Upper lobe of right lung (tissue), 1 donor: Measurements from ENCODE around the gene XCL2. TPM values are rescaled to one million over a fixed set of nuclear protein-coding genes. Genes with fewer than 3 reads are reported as not detected.
"Not testable (repeated sequence)": the region's sequence is repeated elsewhere in the genome, so short reads cannot be mapped to it uniquely, and the experiment has no call there.

Experiments used
- ATAC-seq: fragments of 200-7000 bp; cut with Tn5 transposase; one replicate; pipeline ENCODE4 v1.9.1; 2020; ENCODE audit warnings: mild to moderate bottlenecking, moderate library complexity
- DNase-seq: peaks from one replicate; pipeline ENCODE4 v3.0.0-alpha.2; 2020
- H3K27ac ChIP-seq: fragments of 200-600 bp; one replicate; pipeline ENCODE4 v1.8.0; 2022
- H3K27me3 ChIP-seq: fragments of 200-600 bp; one replicate; pipeline ENCODE4 v1.8.0; 2022; ENCODE audit warnings: mild to moderate bottlenecking
- H3K36me3 ChIP-seq: fragments of 200-600 bp; one replicate; pipeline ENCODE4 v1.8.0; 2022
- H3K4me1 ChIP-seq: fragments of 200-600 bp; one replicate; pipeline ENCODE4 v1.8.0; 2022
- H3K4me3 ChIP-seq: fragments of 200-600 bp; one replicate; pipeline ENCODE4 v1.8.0; 2022; ENCODE audit warnings: mild to moderate bottlenecking
- H3K9me3 ChIP-seq: fragments of 200-600 bp; one replicate; pipeline ENCODE4 v1.8.0; 2022
- CTCF ChIP-seq: fragments of 200-600 bp; IDR thresholded peaks from one replicate; pipeline ENCODE4 v1.8.0; 2022; ENCODE audit warnings: antibody characterized with exemption
- intact Hi-C: fragments of 100-400 bp; cut with DNase I; formaldehyde crosslinking; loops from one replicate; pipeline ENCODE4 v1.11.0; 2022
- total RNA-seq: library from RNA; stranded (reverse); fragmentation: NEBNext Ultra II Directional; extraction: Animal tissue kit (Norgen Biotek cat#: 25700); gene quantifications from one replicate; pipeline ENCODE4 v1.2.1, GENCODE V29; 2021
- donor health status: DM: no; HTN: yes; CAD: no; lungs with severe emphysema.

XCL2 gene
- total RNA-seq, 1 donor from 2014 or later, result 2.0 TPM

GRCh38 chr1:168585191-168585590 lies 41.4 kb upstream of the XCL2 start:
- ATAC-seq, result no peak
- Histone ChIP-seq H3K4me1 (no peaks in the 10 kb centered on the region), H3K9me3 (no peaks in the 10 kb centered on the region), H3K4me3 (no peak overlapping the region), H3K27me3 (no peaks in the 10 kb centered on the region), H3K27ac (no peak overlapping the region), H3K36me3 (no peaks in the 10 kb centered on the region)
- no peak for TF ChIP-seq CTCF
- no peak for DNase-seq
- intact Hi-C loops, result no loop called here

GRCh38 chr1:168583571-168583970 lies 39.8 kb upstream of the XCL2 start:
- Histone ChIP-seq H3K4me1 (no peaks in the 10 kb centered on the region), H3K27ac (no peak overlapping the region), H3K36me3 (no peaks in the 10 kb centered on the region), H3K9me3 (no peaks in the 10 kb centered on the region), H3K4me3 (no peak overlapping the region), H3K27me3 (no peaks in the 10 kb centered on the region)
- no peak for TF ChIP-seq CTCF
- DNase-seq (no peak), ATAC-seq (no peak)
- intact Hi-C loops, result no loop called here

- H3K4me3 ChIP-seq, result no peak overlapping the region
- intact Hi-C loops, result no loop called here
- DNase-seq (no peak), ATAC-seq (no peak)
- H3K27ac ChIP-seq, result no peak overlapping the region
- TF ChIP-seq CTCF, result no peak
- H3K27me3 ChIP-seq, result no peaks in the 10 kb centered on the region
- H3K4me1 ChIP-seq, result no peaks in the 10 kb centered on the region
- H3K36me3 ChIP-seq, result no peaks in the 10 kb centered on the region
- H3K9me3 ChIP-seq, result no peaks in the 10 kb centered on the region
Observed at GRCh38 chr1:168582688-168583336, 39.0 kb upstream of the XCL2 start.

GRCh38 chr1:168581817-168582572 lies 38.2 kb upstream of the XCL2 start:
- ATAC-seq (no peak), DNase-seq (no peak)
- Histone ChIP-seq H3K36me3 (no peaks in the 10 kb centered on the region), H3K9me3 (no peaks in the 10 kb centered on the region), H3K4me1 (no peaks in the 10 kb centered on the region), H3K27ac (no peak overlapping the region), H3K4me3 (no peak overlapping the region), H3K27me3 (no peaks in the 10 kb centered on the region)
- TF ChIP-seq CTCF, result no peak
- intact Hi-C loops, result no loop called here

- H3K4me1 ChIP-seq, H3K36me3 ChIP-seq, H3K27me3 ChIP-seq, H3K9me3 ChIP-seq, DNase-seq, ATAC-seq, H3K27ac ChIP-seq, intact Hi-C loops, H3K4me3 ChIP-seq: not testable (repeated sequence)
Observed at GRCh38 chr1:168580991-168581390, 37.2 kb upstream of the XCL2 start.

GRCh38 chr1:168580290-168580689 lies 36.5 kb upstream of the XCL2 start:
- H3K36me3 ChIP-seq, ATAC-seq, intact Hi-C loops, H3K9me3 ChIP-seq, H3K4me1 ChIP-seq, H3K27ac ChIP-seq, DNase-seq, H3K27me3 ChIP-seq, H3K4me3 ChIP-seq: not testable (repeated sequence)

GRCh38 chr1:168578531-168579185 lies 34.9 kb upstream of the XCL2 start:
- H3K4me1 ChIP-seq, intact Hi-C loops, H3K27ac ChIP-seq: not testable (repeated sequence)

GRCh38 chr1:168576245-168576688 lies 32.5 kb upstream of the XCL2 start, which contains the start of gene XCL1:
Gene XCL1, plus strand, starts transcription at chr1:168576605. Its CDS starts 33 bp downstream, at chr1:168576638.
- H3K9me3 ChIP-seq, ATAC-seq, H3K4me3 ChIP-seq, H3K36me3 ChIP-seq, intact Hi-C loops, DNase-seq, H3K4me1 ChIP-seq, H3K27me3 ChIP-seq, H3K27ac ChIP-seq: not testable (repeated sequence)

More at GRCh38 chr1:168578531-168579185, 34.9 kb upstream of the XCL2 start:
- H3K27me3 ChIP-seq, H3K4me3 ChIP-seq, H3K9me3 ChIP-seq, ATAC-seq, DNase-seq, H3K36me3 ChIP-seq: not testable (repeated sequence)
